ENCODE measurements around the gene SEMA4D. TPM values are rescaled to one million over a fixed set of nuclear protein-coding genes. Genes with fewer than 3 reads are reported as not detected.

The SEMA4D gene
- total and polyA plus RNA-seq, 2 of the 13 experiments (the other 11 are each of a cell fraction or from before 2014, with no cell fraction given) = 0.13 to 0.16 TPM

DNA sequence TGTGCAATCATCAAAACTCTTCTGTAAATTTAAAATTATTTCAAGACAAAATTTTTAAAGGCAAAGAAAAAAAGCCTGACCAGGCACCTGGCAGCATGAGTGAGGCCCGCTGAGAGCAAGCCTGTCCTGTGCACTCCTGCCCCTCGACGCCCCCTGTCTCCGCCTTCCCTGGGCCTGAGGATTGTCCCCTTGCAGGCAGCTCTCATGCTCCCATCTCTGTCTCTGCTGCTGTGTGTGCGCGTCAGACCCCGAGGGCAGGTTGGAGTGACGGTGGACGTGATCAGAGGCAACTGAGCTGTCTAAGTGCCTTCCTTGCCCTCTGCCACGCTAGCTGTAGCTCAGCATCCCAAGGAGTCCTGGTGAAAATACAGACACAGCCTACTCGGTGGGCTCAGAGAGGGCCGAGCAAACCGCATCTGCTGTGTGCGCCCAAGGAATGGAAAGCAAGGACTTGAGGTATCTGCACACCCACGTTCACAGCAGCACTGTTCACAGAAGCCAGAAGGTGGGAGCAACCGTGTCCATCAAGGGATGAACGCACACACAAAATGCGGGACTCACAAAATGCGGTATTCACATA lies 114.1 kb downstream of the SEMA4D start:
- no peak for DNase-seq (ENCODE audit: low spot score)
- TF ChIP-seq, protein P1, sequence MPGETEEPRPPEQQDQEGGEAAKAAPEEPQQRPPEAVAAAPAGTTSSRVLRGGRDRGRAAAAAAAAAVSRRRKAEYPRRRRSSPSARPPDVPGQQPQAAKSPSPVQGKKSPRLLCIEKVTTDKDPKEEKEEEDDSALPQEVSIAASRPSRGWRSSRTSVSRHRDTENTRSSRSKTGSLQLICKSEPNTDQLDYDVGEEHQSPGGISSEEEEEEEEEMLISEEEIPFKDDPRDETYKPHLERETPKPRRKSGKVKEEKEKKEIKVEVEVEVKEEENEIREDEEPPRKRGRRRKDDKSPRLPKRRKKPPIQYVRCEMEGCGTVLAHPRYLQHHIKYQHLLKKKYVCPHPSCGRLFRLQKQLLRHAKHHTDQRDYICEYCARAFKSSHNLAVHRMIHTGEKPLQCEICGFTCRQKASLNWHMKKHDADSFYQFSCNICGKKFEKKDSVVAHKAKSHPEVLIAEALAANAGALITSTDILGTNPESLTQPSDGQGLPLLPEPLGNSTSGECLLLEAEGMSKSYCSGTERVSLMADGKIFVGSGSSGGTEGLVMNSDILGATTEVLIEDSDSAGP (CRISPR knock-in tag; IDR thresholded peaks at IDR 0.05; ENCODE audit: borderline replicate concordance) = no peak
- TF ChIP-seq ZNF234 (CRISPR knock-in tag; conservative IDR thresholded peaks at IDR 0.05) (no peak), ZNF432 (CRISPR knock-in tag; IDR thresholded peaks at IDR 0.05; ENCODE audit: borderline replicate concordance) (no peak), MIER2 (CRISPR knock-in tag; IDR thresholded peaks at IDR 0.05) (no peak), TCF7L2 (IDR thresholded peaks at IDR 0.05; ENCODE audit: low read depth, low read length) (no peak), TFDP2 (CRISPR knock-in tag; IDR thresholded peaks at IDR 0.05) (no peak), HNF4A (CRISPR knock-in tag; IDR thresholded peaks at IDR 0.05) (no peak), HNRNPUL1 (IDR thresholded peaks at IDR 0.05; ENCODE audit: low read depth, low read length) (no peak), RELA (CRISPR knock-in tag; IDR thresholded peaks at IDR 0.05) (no peak), SOX6 (IDR thresholded peaks at IDR 0.05) (no peak), SOX6 (CRISPR knock-in tag; IDR thresholded peaks at IDR 0.05) (no peak), NR2C2 (CRISPR knock-in tag; IDR thresholded peaks at IDR 0.05; ENCODE audit: borderline replicate concordance) (no peak), SNRNP70 (IDR thresholded peaks at IDR 0.05; ENCODE audit: low read depth, low read length) (no peak), FOXK1 (CRISPR knock-in tag; IDR thresholded peaks at IDR 0.05; ENCODE audit: borderline replicate concordance, low read depth) (no peak), ZNF136 (CRISPR knock-in tag; IDR thresholded peaks at IDR 0.05; ENCODE audit: low read depth) (no peak), ELF3 (CRISPR knock-in tag; IDR thresholded peaks at IDR 0.05) (no peak)
- TF ChIP-seq, protein P2, sequence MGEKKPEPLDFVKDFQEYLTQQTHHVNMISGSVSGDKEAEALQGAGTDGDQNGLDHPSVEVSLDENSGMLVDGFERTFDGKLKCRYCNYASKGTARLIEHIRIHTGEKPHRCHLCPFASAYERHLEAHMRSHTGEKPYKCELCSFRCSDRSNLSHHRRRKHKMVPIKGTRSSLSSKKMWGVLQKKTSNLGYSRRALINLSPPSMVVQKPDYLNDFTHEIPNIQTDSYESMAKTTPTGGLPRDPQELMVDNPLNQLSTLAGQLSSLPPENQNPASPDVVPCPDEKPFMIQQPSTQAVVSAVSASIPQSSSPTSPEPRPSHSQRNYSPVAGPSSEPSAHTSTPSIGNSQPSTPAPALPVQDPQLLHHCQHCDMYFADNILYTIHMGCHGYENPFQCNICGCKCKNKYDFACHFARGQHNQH (CRISPR knock-in tag; IDR thresholded peaks at IDR 0.05) = no peak
- Histone ChIP-seq H3K9ac (ENCODE audit: insufficient read depth, low read depth, low read length) (no peak overlapping the region), H2AFZ (ENCODE audit: low read length) (no peak overlapping the region), H4K20me1 (ENCODE audit: insufficient read depth, low read length) (no peaks in the 10 kb centered on the region), H3K79me2 (ENCODE audit: insufficient read depth, low read length) (no peaks in the 10 kb centered on the region), H3K4me2 (ENCODE audit: low read depth, low read length) (no peak overlapping the region), H3K36me3 (replicated peaks in 1 of 2; ENCODE audit: control insufficient read depth in 1 of 2, insufficient read depth in 2 of 2, low read length in 2 of 2) (no peaks in the 10 kb centered on the region), H3K27ac (ENCODE audit: extremely low read length, insufficient read depth, low read length) (no peak overlapping the region), H3K4me1 (ENCODE audit: insufficient read depth, low read length) (peaks cover 16% of the 10 kb centered on the region), H3K9me3 (ENCODE audit: low read length) (no peaks in the 10 kb centered on the region), H3K27me3 (ENCODE audit: control insufficient read depth in 1 of 2, insufficient read depth in 2 of 2, low read length in 2 of 2) (peaks cover 0 to 1% of the 10 kb centered on the region in 2 experiments; a peak in 2 of 5 replicates), H3K4me3 (replicated peaks in 1 of 3; ENCODE audit: insufficient read depth in 1 of 3, low read depth in 2 of 3, low read length in 3 of 3) (no peak overlapping the region)
- intact Hi-C loops (cut with micrococcal nuclease; ENCODE audit: unreplicated experiment) (no loop called here), in situ Hi-C loops (cut with HindIII; ENCODE audit: extremely low pct_ligation_motif_present, low pct_unique_long_range_greater_than_20kb) (no loop called here)
- ChIA-PET POLR2A (no interaction called here), CTCF (ENCODE audit: low intra/inter-chr PET ratio, low total read pairs) (no interaction called here)
- BruUV-seq (replicated peaks) = no TSS peak
- FAIRE-seq = no peak
- ATAC-seq = no peak
- 68% methylated on average over 19 of the region's 19 CpGs for WGBS (ENCODE audit: low lambda C conversion rate)
